ENCODE measurements around the gene MYOF.

DNA sequence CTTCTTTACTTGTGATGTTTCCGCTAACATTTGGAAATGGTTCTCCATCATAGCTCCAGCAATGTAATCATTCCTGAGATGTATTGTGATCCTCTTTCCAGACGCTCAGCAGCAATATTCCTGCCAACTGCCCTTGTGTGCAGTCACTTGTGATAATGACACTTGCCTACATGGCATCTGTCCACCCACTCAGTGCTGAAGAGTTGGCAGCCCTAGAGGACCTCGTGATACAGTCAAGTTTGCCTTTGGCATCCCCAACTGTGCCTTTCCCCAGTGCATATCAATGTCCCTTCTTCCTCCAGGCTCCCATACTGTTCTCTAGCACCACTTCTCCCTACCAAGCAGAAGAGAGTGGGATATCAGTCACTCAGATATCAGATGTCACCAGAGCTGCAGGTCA lies 64.9 kb downstream of the MYOF start:
- TF ChIP-seq, protein P1, sequence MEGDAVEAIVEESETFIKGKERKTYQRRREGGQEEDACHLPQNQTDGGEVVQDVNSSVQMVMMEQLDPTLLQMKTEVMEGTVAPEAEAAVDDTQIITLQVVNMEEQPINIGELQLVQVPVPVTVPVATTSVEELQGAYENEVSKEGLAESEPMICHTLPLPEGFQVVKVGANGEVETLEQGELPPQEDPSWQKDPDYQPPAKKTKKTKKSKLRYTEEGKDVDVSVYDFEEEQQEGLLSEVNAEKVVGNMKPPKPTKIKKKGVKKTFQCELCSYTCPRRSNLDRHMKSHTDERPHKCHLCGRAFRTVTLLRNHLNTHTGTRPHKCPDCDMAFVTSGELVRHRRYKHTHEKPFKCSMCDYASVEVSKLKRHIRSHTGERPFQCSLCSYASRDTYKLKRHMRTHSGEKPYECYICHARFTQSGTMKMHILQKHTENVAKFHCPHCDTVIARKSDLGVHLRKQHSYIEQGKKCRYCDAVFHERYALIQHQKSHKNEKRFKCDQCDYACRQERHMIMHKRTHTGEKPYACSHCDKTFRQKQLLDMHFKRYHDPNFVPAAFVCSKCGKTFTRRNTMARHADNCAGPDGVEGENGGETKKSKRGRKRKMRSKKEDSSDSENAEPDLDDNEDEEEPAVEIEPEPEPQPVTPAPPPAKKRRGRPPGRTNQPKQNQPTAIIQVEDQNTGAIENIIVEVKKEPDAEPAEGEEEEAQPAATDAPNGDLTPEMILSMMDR (IDR thresholded peaks at IDR 0.05), result no peak
- no peak for TF ChIP-seq POLR2A (IDR thresholded peaks at IDR 0.05)
